Keratinocyte (primary cell): ENCODE data around the gene IL36RN. TPM values are rescaled to one million over a fixed set of nuclear protein-coding genes. Genes with fewer than 3 reads are reported as not detected.

Experiments used
- DNase-seq: peaks from one replicate; pipeline ENCODE4 v3.0.0-alpha.2; 2011; ENCODE audit warnings: low read depth, missing footprints, low spot score
- FAIRE-seq: peaks from 2 replicates; lab custom pipeline; 2011; peaks lifted over from hg19 to GRCh38; lab: Jason Lieb, UNC
- H2AFZ ChIP-seq: 2 replicates; pipeline ENCODE4 v1.6.0; 2012; ENCODE audit warnings: low read length, control low read depth, inconsistent platforms; ENCODE audit not compliant: control insufficient read depth
- H3K27ac ChIP-seq: 2 replicates; pipeline ENCODE4 v1.5.1; 2011; ENCODE audit warnings: low read length; ENCODE audit not compliant: control insufficient read depth, insufficient read depth
- H3K27me3 ChIP-seq: 3 replicates; pipeline ENCODE4 v1.6.0; 2011; ENCODE audit warnings: low read length; ENCODE audit not compliant: control insufficient read depth, insufficient read depth; ENCODE audit errors: extremely low read depth
- H3K36me3 ChIP-seq, 2 experiments: 2 replicates in 1 of 2; 3 replicates in 1 of 2; pipeline ENCODE4 v1.5.1; 2011; ENCODE audit warnings: low read length in 2 of 2, mild to moderate bottlenecking in 1 of 2; ENCODE audit not compliant: control insufficient read depth in 2 of 2, insufficient read depth in 2 of 2; ENCODE audit errors: extremely low read depth in 1 of 2
- H3K4me1 ChIP-seq: 3 replicates; pipeline ENCODE4 v1.5.1; 2011; ENCODE audit warnings: low read length; ENCODE audit not compliant: control insufficient read depth, insufficient read depth; ENCODE audit errors: extremely low read depth
- H3K4me2 ChIP-seq: 3 replicates; pipeline ENCODE4 v1.6.0; 2011; ENCODE audit warnings: low read depth, low read length; ENCODE audit not compliant: control insufficient read depth, insufficient read depth; ENCODE audit errors: extremely low read depth
- H3K4me3 ChIP-seq, 3 experiments: fragments of 200-600 bp in 1 of 3; sonication (generic) in 1 of 3; 2 replicates in 2 of 3; 3 replicates in 1 of 3; pipeline ENCODE4 v1.5.1; 2011 to 2016; ENCODE audit warnings: low read length in 3 of 3, mild to moderate bottlenecking in 3 of 3, control low read depth in 2 of 3, inconsistent platforms in 1 of 3, low read depth in 1 of 3, mixed read lengths in 1 of 3, mixed run types in 1 of 3, moderate library complexity in 1 of 3; ENCODE audit not compliant: control insufficient read depth in 2 of 3, insufficient read depth in 2 of 3; ENCODE audit errors: extremely low read depth in 1 of 3
- H3K79me2 ChIP-seq: 2 replicates; pipeline ENCODE4 v1.6.0; 2012; ENCODE audit warnings: low read length; ENCODE audit not compliant: control insufficient read depth, insufficient read depth
- H3K9ac ChIP-seq: 3 replicates; pipeline ENCODE4 v1.6.0; 2011; ENCODE audit warnings: low read length; ENCODE audit not compliant: control insufficient read depth, insufficient read depth; ENCODE audit errors: extremely low read depth
- H3K9me1 ChIP-seq: 3 replicates; pipeline ENCODE4 v1.6.0; 2011; ENCODE audit warnings: low read length; ENCODE audit not compliant: control insufficient read depth, insufficient read depth; ENCODE audit errors: extremely low read depth
- H3K9me3 ChIP-seq: 2 replicates; pipeline ENCODE4 v1.5.1; 2012; ENCODE audit warnings: low read depth, low read length; ENCODE audit not compliant: control insufficient read depth
- H4K20me1 ChIP-seq: 3 replicates; pipeline ENCODE4 v1.6.0; 2011; ENCODE audit warnings: low read length; ENCODE audit not compliant: control insufficient read depth, insufficient read depth; ENCODE audit errors: extremely low read depth
- CTCF ChIP-seq, 3 experiments: IDR thresholded peaks in 1 of 3; conservative IDR thresholded peaks in 1 of 3; optimal IDR thresholded peaks in 1 of 3; 2 replicates in 2 of 3; 3 replicates in 1 of 3; pipeline versions ENCODE3 to v1.5.1; 2011; ENCODE audit warnings: low read length in 3 of 3, mild to moderate bottlenecking in 3 of 3, moderate library complexity in 2 of 3, control low read depth in 1 of 3, inconsistent platforms in 1 of 3; ENCODE audit not compliant: insufficient read depth in 2 of 3; ENCODE audit errors: extremely low read depth in 1 of 3
- EZH2 ChIP-seq: IDR thresholded peaks from one replicate; pipeline ENCODE4 v1.6.1; 2012; ENCODE audit warnings: inconsistent platforms, mild to moderate bottlenecking, low read length, moderate library complexity
- dilution Hi-C: fragments of 300-500 bp; cut with MboI; formaldehyde crosslinking; loops from one replicate; pipeline ENCODE4 v1.7.0; 2020; ENCODE audit warnings: low sequenced_read_pairs; ENCODE audit not compliant: extremely low pct_ligation_motif_present
- polyA plus RNA-seq, 5 experiments: library from polyadenylated mRNA; depleted of rRNA in 3 of 5; stranded (reverse) in 3 of 5; stranded (forward) in 1 of 5; unstranded in 1 of 5; fragments of >200 nt; gene quantifications; 1 replicate in 1 of 5; 2 replicates in 3 of 5; 3 replicates in 1 of 5; pipeline versions ENCODE4 v1.2.1 to v1.2.3, GENCODE V29; 2011 to 2012; ENCODE audit warnings: missing spikeins in 2 of 5, low read depth in 1 of 5, low replicate concordance in 1 of 5

Gene IL36RN
- polyA plus RNA-seq, 1 donor (not counting 4 experiments of a cell fraction or from before 2014, with no cell fraction given) = 3.9 TPM

GRCh38 chr2:113010088-113010487 lies 48.9 kb upstream of the IL36RN start:
- DNase-seq (no peak), FAIRE-seq (no peak)
- Histone ChIP-seq H3K36me3 (no peaks in the 10 kb centered on the region), H3K79me2 (no peaks in the 10 kb centered on the region), H3K9me1 (no peaks in the 10 kb centered on the region), H2AFZ (no peak overlapping the region), H3K9ac (no peak overlapping the region), H3K4me3 (no peak overlapping the region), H4K20me1 (no peaks in the 10 kb centered on the region), H3K4me1 (peaks cover 7% of the 10 kb centered on the region), H3K27ac (no peak overlapping the region), H3K4me2 (no peak overlapping the region), H3K27me3 (no peaks in the 10 kb centered on the region), H3K9me3 (no peaks in the 10 kb centered on the region)
- TF ChIP-seq EZH2 (no peak), CTCF (optimal IDR thresholded peaks at IDR 0.05 in 1 of 3, IDR thresholded peaks at IDR 0.05 in 1 of 3, conservative IDR thresholded peaks at IDR 0.05 in 1 of 3; ENCODE audit: extremely low read depth in 1 of 3, insufficient read depth in 2 of 3, low read length in 3 of 3) (no peak)
- dilution Hi-C loops = no loop called here

GRCh38 chr2:113011108-113011507 lies 47.9 kb upstream of the IL36RN start:
- TF ChIP-seq CTCF (optimal IDR thresholded peaks at IDR 0.05 in 1 of 3, IDR thresholded peaks at IDR 0.05 in 1 of 3, conservative IDR thresholded peaks at IDR 0.05 in 1 of 3; ENCODE audit: extremely low read depth in 1 of 3, insufficient read depth in 2 of 3, low read length in 3 of 3) (no peak), EZH2 (no peak)
- dilution Hi-C loops = no loop called here
- H2AFZ ChIP-seq = no peak overlapping the region
- no peaks in the 10 kb centered on the region for H3K9me1 ChIP-seq
- peaks cover 7% of the 10 kb centered on the region for H3K4me1 ChIP-seq
- H3K4me3 ChIP-seq = no peak overlapping the region
- FAIRE-seq = no peak
- no peaks in the 10 kb centered on the region for H3K79me2 ChIP-seq
- no peaks in the 10 kb centered on the region for H3K27me3 ChIP-seq
- no peaks in the 10 kb centered on the region for H3K36me3 ChIP-seq
- H3K4me2 ChIP-seq = no peak overlapping the region
- H3K27ac ChIP-seq = no peak overlapping the region
- H3K9me3 ChIP-seq = no peaks in the 10 kb centered on the region
- no peaks in the 10 kb centered on the region for H4K20me1 ChIP-seq
- DNase-seq = no peak
- H3K9ac ChIP-seq = no peak overlapping the region
